HG02678 (cell line): ENCODE data around the gene PPP1R13B.

Experiments
- ATAC-seq: cut with Tn5 transposase; IDR thresholded peaks from one replicate; pipeline ENCODE4 v1.9.1; 2021; ENCODE audit warnings: mild to moderate bottlenecking, moderate library complexity; ENCODE audit not compliant: unreplicated experiment

Gene PPP1R13B

GRCh38 chr14:103715052-103716000 lies 132.0 kb downstream of the PPP1R13B start, which contains the start of the genes XRCC3 and ZFYVE21:
XRCC3 (minus strand) TSS chr14:103715451; CDS start chr14:103711087, 4,364 bp downstream.
ZFYVE21 (plus strand) TSS chr14:103715810; CDS start chr14:103715842, 32 bp downstream.
- ATAC-seq, result peak; percentile 92

GRCh38 chr14:103714063-103714724 lies 133.2 kb downstream of the PPP1R13B start:
- ATAC-seq, result no peak

GRCh38 chr14:103713304-103714062 lies 133.9 kb downstream of the PPP1R13B start:
- no peak for ATAC-seq

GRCh38 chr14:103712633-103713247 lies 134.6 kb downstream of the PPP1R13B start:
- no peak for ATAC-seq

- ATAC-seq, result no peak
Observed at GRCh38 chr14:103711516-103712431, 135.6 kb downstream of the PPP1R13B start.

- no peak for ATAC-seq
Observed at GRCh38 chr14:103710771-103711377, 136.5 kb downstream of the PPP1R13B start.

GRCh38 chr14:103709814-103710213 lies 137.6 kb downstream of the PPP1R13B start:
- ATAC-seq, result no peak

GRCh38 chr14:103708750-103709187 lies 138.6 kb downstream of the PPP1R13B start:
- ATAC-seq, result no peak

GRCh38 chr14:103707329-103708263 lies 139.8 kb downstream of the PPP1R13B start:
- ATAC-seq, result no peak

GRCh38 chr14:103706551-103707328 lies 140.6 kb downstream of the PPP1R13B start:
- no peak for ATAC-seq

- ATAC-seq, result no peak
Observed at GRCh38 chr14:103705504-103706284, 141.7 kb downstream of the PPP1R13B start.

- no peak for ATAC-seq
Observed at GRCh38 chr14:103705118-103705503, 142.3 kb downstream of the PPP1R13B start.

GRCh38 chr14:103704708-103705107 lies 142.7 kb downstream of the PPP1R13B start:
- no peak for ATAC-seq

GRCh38 chr14:103703433-103704385 lies 143.7 kb downstream of the PPP1R13B start:
- no peak for ATAC-seq
